Stimulated activated naive CD8-positive, alpha-beta T cell treated with anti-CD3 and anti-CD28 coated beads, Interleukin-15, Interleukin-2, amounts not matched to agents 100 ng/mL and 50 ng/mL, for 24 hours (primary cell): ENCODE measurements around the gene KLHL2.
"Not testable (repeated sequence)": the region's sequence is repeated elsewhere in the genome, so short reads cannot be mapped to it uniquely, and the experiment has no call there.

Experiments
- H3K27ac Mint-ChIP-seq: one replicate; pipeline ENCODE4 v1.8.0; 2021; ENCODE audit warnings: mild to moderate bottlenecking, mixed read lengths
- H3K27me3 Mint-ChIP-seq: one replicate; pipeline ENCODE4 v1.8.0; 2021; ENCODE audit warnings: mixed read lengths
- H3K36me3 Mint-ChIP-seq: one replicate; pipeline ENCODE4 v1.8.0; 2021; ENCODE audit warnings: low read depth, mixed read lengths
- H3K4me1 Mint-ChIP-seq: one replicate; pipeline ENCODE4 v1.8.0; 2021; ENCODE audit warnings: low read depth, mixed read lengths
- H3K4me3 Mint-ChIP-seq: one replicate; pipeline ENCODE4 v1.8.0; 2021; ENCODE audit warnings: mild to moderate bottlenecking, mixed read lengths
- H3K9me3 Mint-ChIP-seq: one replicate; pipeline ENCODE4 v1.8.0; 2021; ENCODE audit warnings: mixed read lengths

The KLHL2 gene

GRCh38 chr4:165284697-165285096 is 77.3 kb downstream of the KLHL2 start:
- Mint-ChIP-seq H3K4me1 (peaks cover 42% of the 10 kb centered on the region), H3K36me3 (peaks cover 36% of the 10 kb centered on the region)
- not testable (repeated sequence) for H3K4me3 Mint-ChIP-seq, H3K9me3 Mint-ChIP-seq, H3K27ac Mint-ChIP-seq, H3K27me3 Mint-ChIP-seq

GRCh38 chr4:165286619-165287340 is 79.4 kb downstream of the KLHL2 start:
- not testable (repeated sequence) for H3K9me3 Mint-ChIP-seq, H3K27ac Mint-ChIP-seq, H3K27me3 Mint-ChIP-seq
- peaks cover 26% of the 10 kb centered on the region for H3K36me3 Mint-ChIP-seq
- H3K4me1 Mint-ChIP-seq, result peaks cover 42% of the 10 kb centered on the region
- peak overlapping the region; percentile 8 for H3K4me3 Mint-ChIP-seq

- H3K36me3 Mint-ChIP-seq, result peaks cover 12% of the 10 kb centered on the region
- no peak overlapping the region for H3K4me3 Mint-ChIP-seq
- no peak overlapping the region for H3K27ac Mint-ChIP-seq
- H3K9me3 Mint-ChIP-seq, result peaks cover 8% of the 10 kb centered on the region
- H3K4me1 Mint-ChIP-seq, result peaks cover 42% of the 10 kb centered on the region
- H3K27me3 Mint-ChIP-seq, result no peaks in the 10 kb centered on the region
Measured at GRCh38 chr4:165288226-165288625, 80.9 kb downstream of the KLHL2 start.

DNA sequence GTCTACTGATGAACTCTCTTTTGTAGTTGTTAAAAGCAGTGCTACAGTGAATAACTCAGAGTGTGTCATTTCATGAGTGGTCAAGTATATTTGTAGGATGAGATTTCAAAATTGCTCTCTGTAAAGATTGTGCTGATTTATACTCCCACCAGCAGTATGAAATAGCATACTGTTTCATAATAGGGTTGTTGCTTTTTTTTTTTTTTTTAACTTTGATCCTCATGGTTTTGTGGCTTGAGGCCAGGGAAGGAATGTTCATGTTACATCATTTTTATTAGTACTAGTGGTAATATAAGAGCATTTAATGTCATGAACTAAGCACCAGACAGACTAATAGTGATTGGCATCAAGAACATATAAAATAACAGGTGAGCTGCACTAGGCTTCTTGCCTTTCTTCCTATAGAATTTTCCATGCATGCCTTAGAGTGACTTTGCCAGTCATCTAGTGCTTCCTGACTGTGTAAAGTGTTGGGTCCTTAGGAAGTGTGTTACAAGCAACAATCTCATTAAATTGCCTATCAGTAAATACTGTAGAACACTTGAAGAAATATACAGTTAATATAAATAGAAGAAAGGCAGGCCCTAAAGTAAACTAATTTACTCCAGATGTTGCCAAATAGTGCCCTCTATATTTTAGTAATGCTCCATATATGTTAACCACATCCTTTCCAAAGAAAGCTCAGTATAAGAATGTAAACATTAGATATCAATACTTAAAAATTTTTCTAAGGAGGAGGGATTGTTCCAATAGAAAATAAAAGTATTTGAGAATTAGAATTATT is 81.5 kb downstream of the KLHL2 start:
- Mint-ChIP-seq H3K9me3 (peaks cover 8% of the 10 kb centered on the region), H3K27me3 (no peaks in the 10 kb centered on the region), H3K4me3 (no peak overlapping the region), H3K27ac (no peak overlapping the region), H3K36me3 (peaks cover 11% of the 10 kb centered on the region), H3K4me1 (peaks cover 42% of the 10 kb centered on the region)

DNA sequence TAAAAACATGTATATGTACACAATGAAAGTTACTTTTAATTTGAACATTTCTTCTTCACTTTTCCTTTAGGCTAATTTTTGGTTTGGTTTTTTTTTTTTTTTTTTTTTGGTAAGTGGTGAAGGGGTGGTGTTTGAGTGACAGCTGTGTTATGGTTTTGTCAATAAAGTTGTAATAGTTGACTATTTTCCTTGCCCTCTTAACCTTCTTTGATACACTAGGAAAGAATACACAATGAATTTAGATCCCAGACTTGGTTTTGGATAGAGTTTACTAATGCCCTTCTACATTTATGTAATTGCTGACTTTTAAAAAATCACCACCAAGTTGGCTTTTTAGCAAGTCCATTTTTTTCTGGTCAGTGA is 82.0 kb downstream of the KLHL2 start:
- Mint-ChIP-seq H3K27me3 (no peaks in the 10 kb centered on the region), H3K4me3 (no peak overlapping the region), H3K4me1 (peaks cover 47% of the 10 kb centered on the region), H3K27ac (no peak overlapping the region), H3K9me3 (peaks cover 4% of the 10 kb centered on the region), H3K36me3 (peaks cover 8% of the 10 kb centered on the region)

DNA sequence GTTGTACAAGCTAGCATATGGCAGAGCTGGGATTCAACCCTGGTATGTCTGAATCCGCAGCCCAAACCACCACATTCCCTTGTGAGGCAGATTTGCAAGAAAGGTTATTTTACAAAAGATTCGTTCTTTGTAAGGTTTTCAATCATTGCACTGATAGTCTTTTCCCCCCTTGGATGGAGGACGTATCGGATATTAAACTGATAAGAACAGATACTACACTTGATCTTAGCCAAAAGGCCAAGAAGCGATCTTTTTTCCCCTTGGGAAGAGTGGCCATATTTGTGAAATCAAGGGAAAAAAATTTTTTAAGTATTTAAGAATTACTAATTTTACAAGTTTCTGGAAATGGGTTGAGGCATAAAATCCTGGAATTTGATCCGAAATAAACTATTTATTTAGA is 85.7 kb downstream of the KLHL2 start:
- Mint-ChIP-seq H3K9me3 (no peaks in the 10 kb centered on the region), H3K27me3 (no peaks in the 10 kb centered on the region), H3K36me3 (peaks cover 17% of the 10 kb centered on the region), H3K4me1 (peaks cover 32% of the 10 kb centered on the region), H3K27ac (peak overlapping the region; percentile 13), H3K4me3 (no peak overlapping the region)

GRCh38 chr4:165293927-165294649 is 86.7 kb downstream of the KLHL2 start:
- Mint-ChIP-seq H3K9me3 (no peaks in the 10 kb centered on the region), H3K27ac (no peak overlapping the region), H3K4me3 (no peak overlapping the region), H3K36me3 (peaks cover 24% of the 10 kb centered on the region), H3K4me1 (peaks cover 22% of the 10 kb centered on the region), H3K27me3 (no peaks in the 10 kb centered on the region)

GRCh38 chr4:165294907-165295306 is 87.5 kb downstream of the KLHL2 start:
- Mint-ChIP-seq H3K27me3 (no peaks in the 10 kb centered on the region), H3K9me3 (no peaks in the 10 kb centered on the region), H3K36me3 (peaks cover 31% of the 10 kb centered on the region), H3K4me1 (peaks cover 16% of the 10 kb centered on the region), H3K4me3 (peak overlapping the region; percentile 15), H3K27ac (no peak overlapping the region)

GRCh38 chr4:165297626-165298025 is 90.3 kb downstream of the KLHL2 start:
- no peaks in the 10 kb centered on the region for H3K9me3 Mint-ChIP-seq
- peaks cover 35% of the 10 kb centered on the region for H3K4me1 Mint-ChIP-seq

DNA sequence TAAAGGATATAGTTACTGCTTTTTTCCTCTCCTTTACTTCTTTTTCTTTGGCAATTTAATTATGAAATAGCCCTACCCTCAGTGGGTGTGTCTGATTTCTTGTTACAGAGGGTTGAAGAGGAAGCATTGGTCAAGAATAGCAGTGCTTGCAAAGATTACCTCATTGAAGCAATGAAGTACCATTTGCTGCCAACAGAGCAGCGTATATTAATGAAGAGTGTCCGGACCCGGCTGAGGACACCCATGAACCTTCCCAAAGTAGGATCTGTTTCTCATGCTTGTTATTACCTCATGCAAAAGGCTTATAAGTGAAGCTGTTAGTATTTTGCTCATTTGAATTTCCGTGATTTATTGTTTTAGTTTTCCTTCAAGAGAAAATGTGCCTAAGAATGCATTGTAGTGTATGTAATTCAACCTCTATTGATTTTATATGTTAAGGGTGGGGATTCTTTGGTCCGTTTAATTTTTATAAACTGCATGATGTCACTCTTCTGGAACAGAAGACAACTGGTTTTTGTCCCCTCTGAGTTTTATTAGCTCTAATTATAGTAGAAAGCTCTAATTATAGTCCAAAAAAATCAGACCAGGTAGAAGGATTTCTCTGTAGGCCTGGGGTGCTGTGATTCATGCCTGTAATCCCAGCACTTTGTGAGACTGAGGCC is 92.2 kb downstream of the KLHL2 start:
- Mint-ChIP-seq H3K4me3 (no peak overlapping the region), H3K4me1 (peaks cover 29% of the 10 kb centered on the region), H3K27ac (peak overlapping the region; percentile 47), H3K36me3 (peaks cover 43% of the 10 kb centered on the region), H3K27me3 (no peaks in the 10 kb centered on the region), H3K9me3 (no peaks in the 10 kb centered on the region)

More at GRCh38 chr4:165297626-165298025, 90.3 kb downstream of the KLHL2 start:
- Mint-ChIP-seq H3K27me3 (no peaks in the 10 kb centered on the region), H3K4me3 (no peak overlapping the region), H3K27ac (no peak overlapping the region), H3K36me3 (peaks cover 35% of the 10 kb centered on the region)

GRCh38 chr4:165301833-165302232 is 94.5 kb downstream of the KLHL2 start:
- H3K4me3 Mint-ChIP-seq, result peak overlapping the region; percentile 68
- peaks cover 19% of the 10 kb centered on the region for H3K4me1 Mint-ChIP-seq
- H3K36me3 Mint-ChIP-seq, result peaks cover 40% of the 10 kb centered on the region
- no peaks in the 10 kb centered on the region for H3K9me3 Mint-ChIP-seq
- peak overlapping the region; percentile 77 for H3K27ac Mint-ChIP-seq
- H3K27me3 Mint-ChIP-seq, result no peaks in the 10 kb centered on the region

DNA sequence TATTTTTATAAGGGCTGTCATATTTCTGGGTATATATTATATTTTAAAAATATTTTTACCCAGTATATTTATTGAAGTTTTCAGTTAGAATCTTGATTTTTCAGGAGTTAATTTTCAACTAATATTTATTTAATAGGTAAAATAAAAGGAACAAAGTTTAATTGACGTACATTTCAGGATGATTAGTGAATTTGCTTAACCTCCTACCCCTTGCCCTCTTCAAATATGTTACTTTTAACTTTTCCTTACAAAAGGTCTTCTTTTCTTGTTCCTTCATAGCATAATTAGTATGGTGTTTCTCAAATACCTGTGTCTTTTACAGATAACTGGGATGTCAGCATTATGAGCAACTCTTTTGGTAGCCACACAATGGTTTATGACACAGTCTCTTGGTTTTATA is 95.3 kb downstream of the KLHL2 start:
- Mint-ChIP-seq H3K27ac (peak overlapping the region; percentile 42), H3K27me3 (no peaks in the 10 kb centered on the region), H3K9me3 (no peaks in the 10 kb centered on the region), H3K4me1 (peaks cover 19% of the 10 kb centered on the region), H3K36me3 (peaks cover 37% of the 10 kb centered on the region), H3K4me3 (no peak overlapping the region)

DNA sequence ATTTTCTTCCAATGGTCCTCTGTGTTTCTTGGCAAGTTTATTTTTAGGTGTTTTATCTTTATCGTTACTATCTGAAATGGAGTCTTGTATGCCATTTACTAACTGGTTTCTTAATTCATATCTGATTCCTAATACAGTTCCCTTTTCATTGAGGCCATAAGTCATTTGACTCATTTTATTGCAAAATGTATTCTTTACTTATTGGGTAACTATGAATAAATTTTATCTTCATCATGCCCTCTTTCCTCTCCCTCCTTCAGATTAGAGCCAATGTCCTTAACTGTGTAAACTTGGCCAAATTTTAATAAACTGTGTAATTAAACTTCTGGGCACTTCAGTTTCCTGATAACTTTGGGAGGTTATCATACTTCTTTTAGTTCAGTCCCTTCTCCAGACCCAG is 100.8 kb downstream of the KLHL2 start:
- no peaks in the 10 kb centered on the region for H3K4me1 Mint-ChIP-seq
- H3K27ac Mint-ChIP-seq, result no peak overlapping the region
- H3K9me3 Mint-ChIP-seq, result no peaks in the 10 kb centered on the region
- H3K4me3 Mint-ChIP-seq, result no peak overlapping the region
- H3K36me3 Mint-ChIP-seq, result peaks cover 42% of the 10 kb centered on the region
- no peaks in the 10 kb centered on the region for H3K27me3 Mint-ChIP-seq

DNA sequence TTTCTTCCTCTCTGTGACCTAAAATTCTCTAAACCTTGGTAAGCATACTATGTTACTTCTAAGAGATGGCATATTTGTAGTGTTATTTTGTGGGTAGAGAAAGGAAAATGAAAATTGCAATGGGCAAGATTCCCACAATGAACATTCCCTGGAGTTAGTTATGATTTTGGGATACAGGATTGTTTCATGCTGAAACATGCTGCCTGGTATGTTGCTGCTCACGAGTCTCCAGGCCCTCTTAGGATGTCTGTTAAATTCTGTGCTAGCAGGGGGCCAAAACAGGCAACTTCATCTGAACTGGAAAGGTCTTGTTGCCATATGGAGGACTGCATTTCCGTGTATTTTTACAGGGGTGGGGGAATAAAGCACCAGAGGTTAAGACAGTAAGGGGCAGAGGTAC is 101.2 kb downstream of the KLHL2 start:
- H3K27me3 Mint-ChIP-seq, result no peaks in the 10 kb centered on the region
- H3K27ac Mint-ChIP-seq, result no peak overlapping the region
- H3K4me3 Mint-ChIP-seq, result no peak overlapping the region
- H3K36me3 Mint-ChIP-seq, result peaks cover 44% of the 10 kb centered on the region
- H3K4me1 Mint-ChIP-seq, result no peaks in the 10 kb centered on the region
- H3K9me3 Mint-ChIP-seq, result no peaks in the 10 kb centered on the region

DNA sequence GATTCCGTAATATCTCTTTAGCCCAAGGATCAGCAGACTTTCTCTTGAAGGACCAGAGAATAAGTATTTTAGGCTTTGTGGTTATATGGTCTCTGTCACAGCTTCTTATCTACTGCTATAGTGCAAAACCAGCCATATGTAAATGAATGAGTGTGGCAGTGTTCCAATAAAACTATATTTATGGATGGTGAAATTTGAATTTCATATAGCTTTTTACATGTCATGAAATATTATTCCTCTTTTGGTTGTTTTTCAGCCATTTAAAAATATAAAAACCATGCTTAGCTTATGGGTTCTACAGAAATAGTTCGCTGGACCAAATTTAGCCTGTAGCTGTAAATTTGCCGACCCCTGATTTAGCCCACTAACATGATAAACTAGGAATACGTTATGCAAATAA is 102.1 kb downstream of the KLHL2 start:
- no peak overlapping the region for H3K27ac Mint-ChIP-seq
- H3K4me3 Mint-ChIP-seq, result no peak overlapping the region
- H3K27me3 Mint-ChIP-seq, result no peaks in the 10 kb centered on the region
- peaks cover 48% of the 10 kb centered on the region for H3K36me3 Mint-ChIP-seq
- H3K9me3 Mint-ChIP-seq, result no peaks in the 10 kb centered on the region
- H3K4me1 Mint-ChIP-seq, result no peaks in the 10 kb centered on the region
